Measurements from ENCODE around the gene ZNF581.

DNA sequence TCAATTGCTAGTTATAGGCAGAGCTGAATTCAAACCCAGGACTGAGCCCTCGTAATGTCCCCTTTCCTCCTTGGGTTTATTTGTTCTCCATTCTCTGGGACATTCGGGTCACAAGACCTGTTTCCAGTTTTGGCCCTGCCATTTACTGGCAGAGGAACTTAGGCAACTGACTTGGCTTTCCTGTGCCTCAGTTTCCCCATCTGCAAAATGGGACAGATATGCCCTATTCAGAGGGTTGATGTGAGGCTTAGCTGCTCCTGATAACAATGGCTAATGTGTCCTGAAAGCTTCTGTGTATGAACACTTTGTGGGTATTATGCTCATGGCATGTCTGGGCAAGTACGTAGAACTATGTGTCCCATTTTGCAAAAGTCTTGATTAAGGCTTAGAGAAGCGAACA is 42.4 kb upstream of the ZNF581 start:
- TF ChIP-seq EZH2 (IDR thresholded peaks at IDR 0.05; ENCODE audit: low read length, unreplicated experiment) (no peak), EZH2phosphoT487 (IDR thresholded peaks at IDR 0.05; ENCODE audit: borderline replicate concordance, low read length) (no peak)
- TF ChIP-seq, protein P1, sequence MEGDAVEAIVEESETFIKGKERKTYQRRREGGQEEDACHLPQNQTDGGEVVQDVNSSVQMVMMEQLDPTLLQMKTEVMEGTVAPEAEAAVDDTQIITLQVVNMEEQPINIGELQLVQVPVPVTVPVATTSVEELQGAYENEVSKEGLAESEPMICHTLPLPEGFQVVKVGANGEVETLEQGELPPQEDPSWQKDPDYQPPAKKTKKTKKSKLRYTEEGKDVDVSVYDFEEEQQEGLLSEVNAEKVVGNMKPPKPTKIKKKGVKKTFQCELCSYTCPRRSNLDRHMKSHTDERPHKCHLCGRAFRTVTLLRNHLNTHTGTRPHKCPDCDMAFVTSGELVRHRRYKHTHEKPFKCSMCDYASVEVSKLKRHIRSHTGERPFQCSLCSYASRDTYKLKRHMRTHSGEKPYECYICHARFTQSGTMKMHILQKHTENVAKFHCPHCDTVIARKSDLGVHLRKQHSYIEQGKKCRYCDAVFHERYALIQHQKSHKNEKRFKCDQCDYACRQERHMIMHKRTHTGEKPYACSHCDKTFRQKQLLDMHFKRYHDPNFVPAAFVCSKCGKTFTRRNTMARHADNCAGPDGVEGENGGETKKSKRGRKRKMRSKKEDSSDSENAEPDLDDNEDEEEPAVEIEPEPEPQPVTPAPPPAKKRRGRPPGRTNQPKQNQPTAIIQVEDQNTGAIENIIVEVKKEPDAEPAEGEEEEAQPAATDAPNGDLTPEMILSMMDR (conservative IDR thresholded peaks at IDR 0.05; ENCODE audit: low read depth, low read length): no peak
